ENCODE measurements around the gene CDC14A. TPM values are rescaled to one million over a fixed set of nuclear protein-coding genes. Genes with fewer than 3 reads are reported as not detected.

The CDC14A gene
- total and polyA plus RNA-seq, 4 donors = 6.1 to 18.9 (median 10.1) TPM

DNA sequence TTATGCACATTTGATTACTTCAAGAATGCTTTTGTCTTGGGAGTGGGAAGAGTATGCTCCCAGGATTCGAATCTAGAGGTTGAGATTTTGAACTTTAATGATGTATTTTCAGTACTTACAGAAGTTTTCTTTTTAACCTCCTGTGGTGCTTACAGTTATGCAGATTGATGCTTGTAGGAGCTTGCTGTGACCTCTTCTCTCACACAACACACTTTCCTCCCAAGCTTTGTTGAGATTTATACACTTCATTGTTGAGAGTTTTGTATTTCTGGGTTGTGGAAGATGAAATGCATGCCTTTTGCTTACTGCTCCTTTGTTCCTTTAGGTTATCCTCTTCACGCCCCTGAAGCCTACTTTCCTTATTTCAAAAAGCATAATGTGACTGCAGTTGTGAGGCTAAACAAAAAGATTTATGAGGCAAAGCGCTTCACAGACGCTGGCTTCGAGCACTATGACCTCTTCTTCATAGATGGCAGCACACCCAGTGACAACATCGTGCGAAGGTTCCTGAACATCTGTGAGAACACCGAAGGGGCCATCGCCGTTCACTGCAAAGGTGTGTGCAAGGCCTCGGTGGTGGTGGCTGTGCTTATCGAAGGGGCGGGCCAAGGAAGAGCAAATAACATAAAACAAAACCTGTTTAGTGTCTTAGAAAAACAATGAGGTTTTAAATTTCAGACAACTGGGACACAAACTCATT is 110.2 kb downstream of the CDC14A start:
- no peaks in the 10 kb centered on the region for H3K9me3 ChIP-seq (ENCODE audit: control insufficient read depth, insufficient read depth, low read length)
- no peak overlapping the region for H3K27ac ChIP-seq (ENCODE audit: low read depth, low read length)
- no peak overlapping the region for H3K4me3 ChIP-seq (ENCODE audit: low read depth, low read length)
- H3K27me3 ChIP-seq (ENCODE audit: control insufficient read depth, insufficient read depth, low read length) = no peaks in the 10 kb centered on the region
- H3K36me3 ChIP-seq (ENCODE audit: control insufficient read depth, insufficient read depth, low read length) = no peaks in the 10 kb centered on the region
- 40% methylated on average over 8 of the region's 13 CpGs for WGBS (ENCODE audit: insufficient coverage)
- H3K4me1 ChIP-seq (ENCODE audit: control insufficient read depth, insufficient read depth, low read length) = peaks cover 7% of the 10 kb centered on the region
- no peak for DNase-seq (ENCODE audit: low read depth in 4 of 6, low spot score in 6 of 6)

DNA sequence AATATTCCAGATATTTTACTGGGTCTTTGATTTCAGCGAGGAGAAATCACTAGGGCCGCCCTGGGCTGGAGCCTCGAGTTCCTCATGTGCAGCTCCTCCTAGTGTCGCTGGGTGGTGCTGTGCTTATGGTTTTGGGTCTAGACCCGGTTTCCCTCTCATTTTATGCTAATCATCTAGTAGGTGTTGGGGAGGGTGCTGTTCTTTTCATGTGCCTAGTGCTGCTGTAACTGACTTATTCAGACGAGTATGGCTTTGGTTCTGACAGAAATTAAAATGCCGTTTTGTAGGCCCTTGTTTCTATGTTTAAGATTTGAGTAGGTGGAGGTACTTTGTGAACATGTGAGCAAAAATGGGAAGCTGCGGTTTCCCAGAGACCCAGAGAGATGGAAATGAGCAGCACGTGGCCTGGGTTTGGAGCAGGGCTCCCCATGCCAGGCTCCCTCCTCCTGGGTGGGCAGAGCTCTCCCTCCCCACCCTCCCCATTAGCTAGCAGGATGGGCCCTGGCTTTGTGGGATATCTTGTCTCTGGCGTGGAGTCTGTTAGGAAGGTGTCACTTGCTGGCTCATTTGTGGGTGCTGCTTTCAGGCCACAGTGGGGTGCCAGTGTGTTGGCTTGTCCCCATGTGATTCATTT is 111.6 kb downstream of the CDC14A start:
- H3K27ac ChIP-seq (ENCODE audit: low read depth, low read length) = no peak overlapping the region
- peak in 5 of 6 donors; percentile 40 to 90 (median 59) for DNase-seq (ENCODE audit: low read depth in 4 of 6, low spot score in 6 of 6)
- H3K9me3 ChIP-seq (ENCODE audit: control insufficient read depth, insufficient read depth, low read length) = no peaks in the 10 kb centered on the region
- WGBS (ENCODE audit: insufficient coverage) = 21% methylated on average over 4 of the region's 10 CpGs
- no peaks in the 10 kb centered on the region for H3K36me3 ChIP-seq (ENCODE audit: control insufficient read depth, insufficient read depth, low read length)
- no peak overlapping the region for H3K4me3 ChIP-seq (ENCODE audit: low read depth, low read length)
- H3K27me3 ChIP-seq (ENCODE audit: control insufficient read depth, insufficient read depth, low read length) = no peaks in the 10 kb centered on the region
- H3K4me1 ChIP-seq (ENCODE audit: control insufficient read depth, insufficient read depth, low read length) = peaks cover 7% of the 10 kb centered on the region

DNA sequence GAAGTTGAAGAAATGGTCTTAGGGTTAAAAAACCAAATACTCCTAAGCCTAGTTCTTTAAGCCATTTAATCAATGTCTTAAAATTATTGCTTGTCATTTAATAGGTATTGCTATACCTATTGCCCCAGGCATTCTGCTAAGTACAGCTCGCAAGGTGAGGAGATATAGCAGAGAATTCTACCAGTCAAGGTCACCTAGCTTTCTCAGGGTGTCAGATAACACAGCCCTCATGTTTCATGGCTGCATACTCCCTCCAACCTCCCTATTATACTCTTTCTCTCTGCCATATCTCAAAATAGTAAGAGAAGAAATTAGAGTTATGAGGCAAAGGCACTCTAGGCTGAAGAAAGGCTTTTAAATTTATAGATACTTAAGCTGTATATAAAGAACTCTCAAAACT is 117.3 kb downstream of the CDC14A start:
- no peak overlapping the region for H3K27ac ChIP-seq (ENCODE audit: low read depth, low read length)
- no CpG with 5 or more reads among the region's 1 CpG for WGBS (ENCODE audit: insufficient coverage)
- no peak for DNase-seq (ENCODE audit: low read depth in 4 of 6, low spot score in 6 of 6)
- H3K4me3 ChIP-seq (ENCODE audit: low read depth, low read length) = no peak overlapping the region
- no peaks in the 10 kb centered on the region for H3K4me1 ChIP-seq (ENCODE audit: control insufficient read depth, insufficient read depth, low read length)
- no peaks in the 10 kb centered on the region for H3K27me3 ChIP-seq (ENCODE audit: control insufficient read depth, insufficient read depth, low read length)
- H3K36me3 ChIP-seq (ENCODE audit: control insufficient read depth, insufficient read depth, low read length) = no peaks in the 10 kb centered on the region
- no peaks in the 10 kb centered on the region for H3K9me3 ChIP-seq (ENCODE audit: control insufficient read depth, insufficient read depth, low read length)

DNA sequence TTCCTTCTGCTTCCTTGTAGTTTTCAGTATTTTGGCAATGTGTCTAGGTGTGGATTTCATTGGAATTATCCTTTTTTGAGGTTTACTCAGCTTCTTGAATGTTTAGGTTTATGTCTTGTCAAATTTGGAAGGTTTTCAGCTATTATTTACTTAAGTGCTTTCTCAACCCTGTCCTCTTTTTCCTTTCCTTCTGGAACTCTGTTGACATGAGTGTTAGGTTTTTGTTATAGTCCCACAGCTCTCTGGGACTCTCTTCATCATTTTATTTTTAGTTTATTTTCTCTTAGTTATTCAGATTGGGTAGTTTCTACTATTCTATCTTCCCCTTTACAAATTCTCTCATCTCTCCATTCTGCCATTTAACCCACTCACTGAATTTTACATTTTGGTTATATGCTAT is 122.5 kb downstream of the CDC14A start:
- H3K9me3 ChIP-seq (ENCODE audit: control insufficient read depth, insufficient read depth, low read length) = no peaks in the 10 kb centered on the region
- no peaks in the 10 kb centered on the region for H3K4me1 ChIP-seq (ENCODE audit: control insufficient read depth, insufficient read depth, low read length)
- H3K27ac ChIP-seq (ENCODE audit: low read depth, low read length) = no peak overlapping the region
- no peak for DNase-seq (ENCODE audit: low read depth in 4 of 6, low spot score in 6 of 6)
- no peak overlapping the region for H3K4me3 ChIP-seq (ENCODE audit: low read depth, low read length)
- H3K36me3 ChIP-seq (ENCODE audit: control insufficient read depth, insufficient read depth, low read length) = no peaks in the 10 kb centered on the region
- no peaks in the 10 kb centered on the region for H3K27me3 ChIP-seq (ENCODE audit: control insufficient read depth, insufficient read depth, low read length)

DNA sequence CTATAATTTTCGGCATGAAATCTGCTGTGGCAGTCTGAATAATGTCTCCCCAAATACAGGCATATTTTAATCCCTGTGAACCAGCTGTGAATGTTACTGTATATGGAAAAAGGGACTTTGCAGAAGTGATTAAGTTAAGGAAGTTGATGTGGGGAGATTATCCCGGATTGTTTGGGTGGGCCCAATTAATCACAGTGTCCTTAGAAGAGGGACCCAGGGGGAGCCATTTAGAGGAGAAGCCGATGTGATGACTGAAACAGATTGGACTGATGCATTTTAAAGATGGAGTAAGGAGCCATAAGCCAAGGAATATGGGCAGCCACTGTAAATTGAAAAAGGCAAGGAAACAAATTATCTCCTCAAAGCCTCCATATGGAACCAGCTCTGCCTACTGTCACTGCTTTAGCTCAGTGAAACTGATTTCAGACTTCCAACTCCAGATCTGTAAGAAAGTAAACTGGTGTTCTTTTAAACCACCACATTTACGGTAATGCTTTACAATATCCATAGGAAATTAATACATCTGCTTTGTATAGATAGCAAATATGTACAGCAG is 124.5 kb downstream of the CDC14A start:
- no peaks in the 10 kb centered on the region for H3K36me3 ChIP-seq (ENCODE audit: control insufficient read depth, insufficient read depth, low read length)
- H3K27me3 ChIP-seq (ENCODE audit: control insufficient read depth, insufficient read depth, low read length) = no peaks in the 10 kb centered on the region
- no peaks in the 10 kb centered on the region for H3K9me3 ChIP-seq (ENCODE audit: control insufficient read depth, insufficient read depth, low read length)
- H3K4me1 ChIP-seq (ENCODE audit: control insufficient read depth, insufficient read depth, low read length) = no peaks in the 10 kb centered on the region
- 93% methylated on average over 1 of the region's 4 CpGs for WGBS (ENCODE audit: insufficient coverage)
- H3K4me3 ChIP-seq (ENCODE audit: low read depth, low read length) = no peak overlapping the region
- H3K27ac ChIP-seq (ENCODE audit: low read depth, low read length) = no peak overlapping the region
- peak in 1 of 6 donors; percentile 78 for DNase-seq (ENCODE audit: low read depth in 4 of 6, low spot score in 6 of 6)

DNA sequence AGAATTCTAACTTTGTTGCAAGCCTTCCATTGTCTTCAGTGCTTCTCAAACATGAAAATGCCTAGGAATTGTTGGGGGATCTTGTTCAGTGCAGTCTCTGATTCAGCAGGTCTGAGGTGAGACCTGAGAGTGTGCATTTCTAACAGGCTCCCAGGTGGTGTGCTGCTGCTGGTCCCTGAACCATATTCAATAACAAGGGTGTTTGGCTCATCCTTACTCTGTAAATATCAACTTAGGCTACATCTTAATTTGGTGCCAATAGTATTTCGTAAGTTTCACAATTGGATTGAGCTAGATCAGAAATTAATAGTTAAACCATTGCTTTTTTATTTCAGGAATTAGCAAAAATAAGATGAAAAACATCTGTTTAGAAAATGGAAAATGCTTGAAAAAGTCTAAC is 126.5 kb downstream of the CDC14A start:
- WGBS (ENCODE audit: insufficient coverage) = no CpG with 5 or more reads among the region's 1 CpG
- no peak overlapping the region for H3K27ac ChIP-seq (ENCODE audit: low read depth, low read length)

DNA sequence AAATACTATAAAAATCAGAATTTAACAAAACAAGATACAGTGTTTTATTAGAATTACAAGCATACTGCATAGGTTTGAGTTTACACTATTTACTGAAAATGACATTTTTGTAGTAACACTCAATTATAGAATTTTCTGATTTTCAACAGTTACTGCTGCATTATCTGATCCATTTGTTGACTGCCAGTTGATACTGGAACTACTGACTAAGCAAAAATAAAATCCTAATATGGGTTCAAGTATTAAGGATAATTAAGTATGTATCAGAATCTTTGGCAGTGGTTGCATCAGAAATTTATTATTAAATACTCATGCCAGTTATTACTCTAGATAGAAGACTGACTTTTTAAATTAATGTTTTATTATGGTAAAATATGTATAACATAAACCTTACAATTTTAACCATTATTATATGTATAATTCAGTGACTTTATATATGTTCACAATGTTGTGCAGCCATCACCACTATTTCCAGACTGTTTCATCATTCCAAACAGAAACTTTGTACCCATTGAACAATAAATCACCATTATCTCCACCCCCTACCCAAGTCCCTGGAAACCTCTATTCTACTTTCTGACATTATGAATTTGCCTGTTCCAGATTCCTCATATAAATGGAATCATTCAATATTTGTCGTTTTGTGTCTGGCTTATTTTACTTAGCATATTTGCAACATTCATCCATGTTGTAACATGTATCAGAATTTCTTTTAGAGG is 127.5 kb downstream of the CDC14A start:
- Histone ChIP-seq H3K4me3 (ENCODE audit: low read depth, low read length) (no peak overlapping the region), H3K4me1 (ENCODE audit: control insufficient read depth, insufficient read depth, low read length) (no peaks in the 10 kb centered on the region), H3K27ac (ENCODE audit: low read depth, low read length) (no peak overlapping the region), H3K36me3 (ENCODE audit: control insufficient read depth, insufficient read depth, low read length) (no peaks in the 10 kb centered on the region), H3K27me3 (ENCODE audit: control insufficient read depth, insufficient read depth, low read length) (no peaks in the 10 kb centered on the region), H3K9me3 (ENCODE audit: control insufficient read depth, insufficient read depth, low read length) (no peaks in the 10 kb centered on the region)
- no CpG with 5 or more reads among the region's 1 CpG for WGBS (ENCODE audit: insufficient coverage)
- no peak for DNase-seq (ENCODE audit: low read depth in 4 of 6, low spot score in 6 of 6)

More for the DNA sequence above, 126.5 kb downstream of the CDC14A start:
- Histone ChIP-seq H3K27me3 (ENCODE audit: control insufficient read depth, insufficient read depth, low read length) (no peaks in the 10 kb centered on the region), H3K9me3 (ENCODE audit: control insufficient read depth, insufficient read depth, low read length) (no peaks in the 10 kb centered on the region), H3K4me3 (ENCODE audit: low read depth, low read length) (no peak overlapping the region), H3K4me1 (ENCODE audit: control insufficient read depth, insufficient read depth, low read length) (no peaks in the 10 kb centered on the region), H3K36me3 (ENCODE audit: control insufficient read depth, insufficient read depth, low read length) (no peaks in the 10 kb centered on the region)
- no peak for DNase-seq (ENCODE audit: low read depth in 4 of 6, low spot score in 6 of 6)

DNA sequence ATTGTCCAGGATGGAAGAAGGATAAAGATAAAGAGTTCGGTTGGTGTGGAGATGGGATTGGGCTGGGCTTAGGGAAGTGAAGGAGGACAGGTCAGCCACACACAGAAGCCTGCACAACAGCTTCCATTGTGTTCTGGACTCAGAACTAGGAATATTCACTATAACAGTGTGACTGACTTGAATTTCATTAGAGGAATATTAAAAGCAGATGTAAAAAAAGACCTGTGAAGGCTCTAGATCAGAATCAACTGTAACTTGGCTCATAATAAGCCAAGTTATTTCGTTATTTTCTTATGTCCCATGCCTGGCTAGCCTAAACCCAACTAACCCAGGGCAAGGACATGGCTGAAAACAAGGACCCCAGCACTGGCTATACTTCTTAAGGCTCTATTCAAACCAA is 129.0 kb downstream of the CDC14A start:
- Histone ChIP-seq H3K9me3 (ENCODE audit: control insufficient read depth, insufficient read depth, low read length) (no peaks in the 10 kb centered on the region), H3K27me3 (ENCODE audit: control insufficient read depth, insufficient read depth, low read length) (no peaks in the 10 kb centered on the region), H3K4me1 (ENCODE audit: control insufficient read depth, insufficient read depth, low read length) (no peaks in the 10 kb centered on the region), H3K4me3 (ENCODE audit: low read depth, low read length) (no peak overlapping the region), H3K36me3 (ENCODE audit: control insufficient read depth, insufficient read depth, low read length) (no peaks in the 10 kb centered on the region), H3K27ac (ENCODE audit: low read depth, low read length) (no peak overlapping the region)
- DNase-seq (ENCODE audit: low read depth in 4 of 6, low spot score in 6 of 6) = no peak
- WGBS (ENCODE audit: insufficient coverage) = 92% methylated on average over 1 of the region's 2 CpGs

DNA sequence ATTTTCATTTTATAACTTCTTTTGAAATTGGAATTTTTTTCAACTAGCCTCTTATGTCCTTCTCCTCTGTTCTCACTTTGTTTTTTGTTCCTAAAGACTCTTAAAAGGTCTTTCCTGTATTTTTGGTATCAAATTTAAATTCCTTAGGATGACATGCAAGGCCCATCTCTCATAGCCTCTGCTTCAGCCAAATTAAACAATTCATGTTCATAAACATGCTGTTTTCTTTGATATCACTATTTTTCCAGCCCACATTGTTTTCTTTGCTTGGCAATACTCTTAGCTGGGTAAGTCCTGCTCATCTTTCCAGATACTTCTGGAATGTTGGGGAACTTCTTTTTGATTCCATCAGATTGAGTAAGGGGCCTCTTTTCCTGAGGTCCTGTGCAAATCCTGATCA is 129.9 kb downstream of the CDC14A start:
- Histone ChIP-seq H3K9me3 (ENCODE audit: control insufficient read depth, insufficient read depth, low read length) (no peaks in the 10 kb centered on the region), H3K36me3 (ENCODE audit: control insufficient read depth, insufficient read depth, low read length) (no peaks in the 10 kb centered on the region), H3K4me1 (ENCODE audit: control insufficient read depth, insufficient read depth, low read length) (no peaks in the 10 kb centered on the region), H3K27me3 (ENCODE audit: control insufficient read depth, insufficient read depth, low read length) (no peaks in the 10 kb centered on the region), H3K4me3 (ENCODE audit: low read depth, low read length) (no peak overlapping the region), H3K27ac (ENCODE audit: low read depth, low read length) (no peak overlapping the region)
- DNase-seq (ENCODE audit: low read depth in 4 of 6, low spot score in 6 of 6) = no peak

Measured in spinal cord (tissue), 10 donors.